Effector CD4-positive, alpha-beta T cell (primary cell): Measurements from ENCODE around the gene RBM33.
A peak's percentile ranks its signal among the peaks of the same experiment; 100 is the strongest.

Experiments used
- DNase-seq: peaks from one replicate; pipeline ENCODE4 v3.0.0-alpha.2; 2020

RBM33 gene

GRCh38 chr7:155798673-155799439 is 154.4 kb downstream of the RBM33 start:
- no peak for DNase-seq

GRCh38 chr7:155799514-155799913 is 155.1 kb downstream of the RBM33 start:
- DNase-seq: no peak

GRCh38 chr7:155800301-155800700 is 155.8 kb downstream of the RBM33 start:
- DNase-seq: no peak

GRCh38 chr7:155800741-155801267 is 156.3 kb downstream of the RBM33 start:
- DNase-seq: no peak

GRCh38 chr7:155802291-155802690 is 157.8 kb downstream of the RBM33 start:
- DNase-seq: no peak

- no peak for DNase-seq
Measured at GRCh38 chr7:155802906-155803417, 158.5 kb downstream of the RBM33 start.

GRCh38 chr7:155803418-155804376 is 159.2 kb downstream of the RBM33 start:
- DNase-seq: no peak

- DNase-seq: no peak
Measured at GRCh38 chr7:155804431-155804831, 160.0 kb downstream of the RBM33 start.

- peak; percentile 48 for DNase-seq
Measured at GRCh38 chr7:155804897-155805825, 160.7 kb downstream of the RBM33 start.

- no peak for DNase-seq
Measured at GRCh38 chr7:155805826-155806095, 161.3 kb downstream of the RBM33 start.

GRCh38 chr7:155806096-155806871 is 161.8 kb downstream of the RBM33 start:
- no peak for DNase-seq

GRCh38 chr7:155807065-155807671 is 162.7 kb downstream of the RBM33 start:
- DNase-seq: no peak

GRCh38 chr7:155807789-155808548 is 163.5 kb downstream of the RBM33 start:
- no peak for DNase-seq

GRCh38 chr7:155808549-155809331 is 164.3 kb downstream of the RBM33 start:
- DNase-seq: no peak

- no peak for DNase-seq
Measured at GRCh38 chr7:155809332-155809946, 165.0 kb downstream of the RBM33 start.

- no peak for DNase-seq
Measured at GRCh38 chr7:155809947-155810769, 165.7 kb downstream of the RBM33 start.

- no peak for DNase-seq
Measured at GRCh38 chr7:155810770-155811559, 166.5 kb downstream of the RBM33 start.
